Thyroid gland (tissue), 4 donors: ENCODE results near the gene CC2D2A. TPM values are rescaled to one million over a fixed set of nuclear protein-coding genes. Genes with fewer than 3 reads are reported as not detected.
"Not testable (repeated sequence)": the region's sequence is repeated elsewhere in the genome, so short reads cannot be mapped to it uniquely, and the experiment has no call there.

Experiments
- DNase-seq, 2 donors: peaks; one replicate each; pipeline ENCODE4 v3.0.0-alpha.2; 2019
- H3K27ac ChIP-seq, 3 donors: fragments of 200-600 bp; sonication (generic); 1 replicate in 2 of 3; 2 replicates in 1 of 3; pipeline ENCODE4 v1.5.1; 2016 to 2019; ENCODE audit warnings: mild to moderate bottlenecking in 1 of 3, moderate library complexity in 1 of 3
- H3K27me3 ChIP-seq: fragments of 200-600 bp; sonication (generic); one replicate; pipeline ENCODE4 v1.5.1; 2019
- H3K36me3 ChIP-seq, 2 donors: fragments of 200-600 bp; sonication (generic); one replicate each; pipeline ENCODE4 v1.5.1; 2016 to 2019
- H3K4me1 ChIP-seq, 2 donors: fragments of 200-600 bp; sonication (generic); one replicate each; pipeline ENCODE4 v1.5.1; 2017 to 2019
- H3K4me3 ChIP-seq, 3 donors: fragments of 200-600 bp; sonication (generic); replicated peaks in 1 of 3; 1 replicate in 2 of 3; 2 replicates in 1 of 3; pipeline ENCODE4 v1.5.1; 2016; ENCODE audit warnings: mild to moderate bottlenecking in 1 of 3
- H3K9me3 ChIP-seq: fragments of 200-600 bp; sonication (generic); one replicate; pipeline ENCODE4 v1.5.1; 2017
- POLR2A ChIP-seq, 2 donors: fragments of 450-650 bp; IDR thresholded peaks; one replicate each; pipeline ENCODE4 v1.6.1; 2017; ENCODE audit warnings: antibody characterized with exemption in 2 of 2, mild to moderate bottlenecking in 2 of 2, moderate library complexity in 1 of 2
- WGBS, 2 donors: methylation state at CpG; one replicate each; pipeline ENCODE4 v1.1.5; 2017; 5-methylcytosine and 5-hydroxymethylcytosine counted together
- intact Hi-C: fragments of 100-400 bp; cut with DNase I; formaldehyde crosslinking; loops from one replicate; pipeline ENCODE4 v1.15.1; 2023
- total RNA-seq, 4 donors: library from RNA; depleted of rRNA; stranded (reverse); fragments of >200 nt; gene quantifications; one replicate each; pipeline ENCODE4 v1.2.3, GENCODE V29; 2016
- TF ChIP-seq, protein P1 (sequence below), 6 experiments: fragments of 200-600 bp in 3 of 6; fragments of 450-650 bp in 3 of 6; sonication (generic) in 3 of 6; IDR thresholded peaks; one replicate each; pipeline ENCODE4 v1.5.1; 2016 to 2019; ENCODE audit warnings: antibody characterized with exemption in 6 of 6, mild to moderate bottlenecking in 2 of 6, inconsistent platforms in 1 of 6, moderate library complexity in 1 of 6

CC2D2A gene
- total RNA-seq, 4 donors from 2014 or later = 13.6 to 25.1 (median 18.7) TPM

DNA sequence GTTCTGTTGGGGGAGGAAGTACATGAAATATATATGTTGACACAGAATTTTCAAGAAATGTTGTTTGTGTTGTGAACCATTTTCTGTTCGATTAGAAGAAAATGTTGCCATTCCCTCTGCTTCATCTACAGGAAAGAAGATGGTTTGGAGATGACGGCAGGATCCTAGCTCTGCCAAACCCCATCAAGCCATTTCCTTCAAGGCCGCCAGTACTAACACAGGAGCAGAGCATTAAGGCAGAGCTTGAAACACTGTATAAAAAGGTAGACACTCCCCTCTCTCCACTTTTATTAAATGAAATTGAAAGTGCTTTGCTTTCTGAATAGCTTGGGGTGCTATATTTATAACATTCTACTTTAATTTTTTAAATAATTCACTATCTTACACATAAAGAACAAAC lies 46.8 kb downstream of the CC2D2A start:
- Histone ChIP-seq H3K4me3 (no peak overlapping the region), H3K36me3 (peaks cover 0 to 6% of the 10 kb centered on the region in 2 donors), H3K4me1 (no peaks in the 10 kb centered on the region), H3K9me3 (no peaks in the 10 kb centered on the region), H3K27ac (no peak overlapping the region), H3K27me3 (no peaks in the 10 kb centered on the region)
- 92 to 94% methylated on average over 3 of the region's 3 CpGs for WGBS, 2 donors
- DNase-seq = no peak
- TF ChIP-seq POLR2A (IDR thresholded peaks at IDR 0.05) = no peak
- TF ChIP-seq, protein P1, sequence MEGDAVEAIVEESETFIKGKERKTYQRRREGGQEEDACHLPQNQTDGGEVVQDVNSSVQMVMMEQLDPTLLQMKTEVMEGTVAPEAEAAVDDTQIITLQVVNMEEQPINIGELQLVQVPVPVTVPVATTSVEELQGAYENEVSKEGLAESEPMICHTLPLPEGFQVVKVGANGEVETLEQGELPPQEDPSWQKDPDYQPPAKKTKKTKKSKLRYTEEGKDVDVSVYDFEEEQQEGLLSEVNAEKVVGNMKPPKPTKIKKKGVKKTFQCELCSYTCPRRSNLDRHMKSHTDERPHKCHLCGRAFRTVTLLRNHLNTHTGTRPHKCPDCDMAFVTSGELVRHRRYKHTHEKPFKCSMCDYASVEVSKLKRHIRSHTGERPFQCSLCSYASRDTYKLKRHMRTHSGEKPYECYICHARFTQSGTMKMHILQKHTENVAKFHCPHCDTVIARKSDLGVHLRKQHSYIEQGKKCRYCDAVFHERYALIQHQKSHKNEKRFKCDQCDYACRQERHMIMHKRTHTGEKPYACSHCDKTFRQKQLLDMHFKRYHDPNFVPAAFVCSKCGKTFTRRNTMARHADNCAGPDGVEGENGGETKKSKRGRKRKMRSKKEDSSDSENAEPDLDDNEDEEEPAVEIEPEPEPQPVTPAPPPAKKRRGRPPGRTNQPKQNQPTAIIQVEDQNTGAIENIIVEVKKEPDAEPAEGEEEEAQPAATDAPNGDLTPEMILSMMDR (IDR thresholded peaks at IDR 0.05) = no peak
- intact Hi-C loops = no loop called here

DNA sequence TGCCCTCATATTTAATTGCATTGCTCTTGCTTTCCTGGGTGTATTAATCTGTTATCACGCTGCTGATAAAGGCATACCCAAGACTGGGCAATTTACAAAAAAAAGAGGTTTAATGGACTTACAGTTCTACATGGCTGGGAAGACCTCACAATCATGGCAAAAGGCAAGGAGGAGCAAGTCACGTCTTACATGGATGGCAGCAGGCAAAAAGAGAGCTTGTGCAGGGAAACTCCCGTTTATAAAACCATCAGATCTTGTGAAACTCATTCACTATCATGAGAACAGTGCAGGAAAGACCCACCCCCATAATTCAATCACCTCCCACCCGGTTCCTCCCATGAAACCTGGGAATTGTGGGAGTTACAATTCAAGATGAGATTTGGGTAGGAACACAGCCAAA lies 48.0 kb downstream of the CC2D2A start:
- H3K27ac ChIP-seq, H3K9me3 ChIP-seq, DNase-seq, H3K4me3 ChIP-seq, H3K4me1 ChIP-seq, H3K36me3 ChIP-seq, H3K27me3 ChIP-seq, intact Hi-C loops: not testable (repeated sequence)
- 98 to 99% methylated on average over 4 of the region's 4 CpGs for WGBS, 2 donors

DNA sequence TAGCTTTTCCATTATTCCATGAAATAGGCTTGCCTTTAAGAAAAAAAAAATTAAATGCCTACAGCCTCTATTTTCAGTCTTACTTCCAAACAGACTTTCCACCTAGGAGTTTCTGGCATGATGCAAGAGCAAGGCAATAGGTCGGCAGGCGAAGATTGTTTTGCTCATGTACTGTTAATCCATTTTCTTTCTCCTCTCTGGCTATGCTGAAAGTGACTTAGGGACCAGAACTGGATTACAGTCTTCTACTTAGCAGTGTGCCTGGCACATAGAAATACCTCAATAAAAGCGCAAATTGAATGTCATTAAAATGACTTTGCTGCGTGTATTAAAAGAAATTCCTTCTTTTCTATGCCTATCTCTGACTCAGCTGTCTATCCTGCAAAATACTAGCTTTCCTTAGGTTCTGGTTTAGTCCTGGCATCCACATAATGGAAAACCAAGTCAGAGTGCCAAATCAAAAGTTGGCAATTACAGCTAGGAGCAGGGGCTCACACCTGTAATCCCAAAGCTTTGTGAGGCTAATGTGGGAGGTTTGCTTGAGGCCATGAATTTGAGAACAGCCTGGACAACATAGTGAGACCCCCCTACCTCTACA lies 51.9 kb downstream of the CC2D2A start:
- DNase-seq = no peak
- no peaks in the 10 kb centered on the region for H3K4me1 ChIP-seq
- no peak overlapping the region for H3K4me3 ChIP-seq
- H3K9me3 ChIP-seq = no peaks in the 10 kb centered on the region
- WGBS, 2 donors = 94 to 95% methylated on average over 4 of the region's 4 CpGs
- no peaks in the 10 kb centered on the region for H3K27me3 ChIP-seq
- peaks cover 0 to 6% of the 10 kb centered on the region in 2 donors for H3K36me3 ChIP-seq
- intact Hi-C loops = no loop called here
- H3K27ac ChIP-seq = no peak overlapping the region
- TF ChIP-seq POLR2A (IDR thresholded peaks at IDR 0.05) = no peak
- TF ChIP-seq, protein P1 (IDR thresholded peaks at IDR 0.05) = no peak

DNA sequence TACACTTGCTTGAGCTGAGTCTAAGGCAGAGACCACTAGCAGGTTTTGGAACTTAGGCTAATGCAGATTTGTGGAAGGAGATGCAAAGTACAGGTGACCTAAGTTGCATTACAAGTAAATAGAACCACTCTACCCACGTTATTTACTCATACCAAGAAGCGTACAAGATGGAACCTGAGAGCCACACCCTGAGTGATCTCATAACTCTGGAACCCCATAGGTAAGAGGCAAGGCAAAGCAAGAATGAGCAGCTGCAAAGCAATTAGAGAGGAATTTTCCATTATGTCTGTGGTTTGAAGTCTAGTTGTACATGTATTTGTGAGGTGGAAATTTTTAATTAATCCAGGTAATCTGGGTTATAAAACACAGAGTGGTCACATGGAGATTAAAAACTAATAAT lies 55.4 kb downstream of the CC2D2A start:
- intact Hi-C loops = no loop called here
- Histone ChIP-seq H3K4me1 (no peaks in the 10 kb centered on the region), H3K4me3 (no peak overlapping the region), H3K9me3 (no peaks in the 10 kb centered on the region), H3K36me3 (no peaks in the 10 kb centered on the region), H3K27ac (no peak overlapping the region), H3K27me3 (no peaks in the 10 kb centered on the region)
- TF ChIP-seq, protein P1 (IDR thresholded peaks at IDR 0.05) = no peak
- TF ChIP-seq POLR2A (IDR thresholded peaks at IDR 0.05) = no peak
- no peak for DNase-seq
- WGBS, 2 donors = 94% methylated on average over 2 of the region's 2 CpGs

DNA sequence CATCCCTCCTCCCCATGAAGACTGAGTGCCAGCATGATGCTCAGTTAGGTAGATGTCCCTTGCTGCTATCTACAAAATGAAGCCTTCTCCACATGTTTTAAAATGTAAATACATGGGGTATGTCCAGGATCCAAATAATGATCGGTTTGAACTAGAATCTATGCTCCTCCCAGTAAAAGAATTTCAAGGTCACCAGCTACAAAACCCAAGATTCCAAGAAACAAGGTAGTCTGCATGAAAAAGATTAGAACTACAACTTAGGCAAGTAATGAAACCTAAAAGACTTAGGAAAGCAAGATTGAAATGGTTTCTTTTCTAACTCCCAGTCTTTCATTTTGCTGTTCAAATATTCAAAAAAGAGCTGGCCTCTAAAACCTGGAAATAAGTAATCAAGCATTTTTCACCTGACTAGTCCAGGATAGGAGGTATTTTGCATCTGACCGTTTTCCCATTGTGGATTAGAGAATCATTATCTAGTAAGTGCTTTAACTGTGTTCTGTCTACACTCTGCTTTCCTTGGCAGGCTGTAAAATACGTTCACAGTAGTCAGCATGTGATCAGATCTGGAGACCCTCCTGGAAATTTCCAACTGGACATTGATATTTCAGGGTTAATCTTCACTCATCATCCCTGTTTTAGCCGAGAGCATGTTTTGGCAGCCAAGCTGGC lies 57.4 kb downstream of the CC2D2A start:
- no peak overlapping the region for H3K4me3 ChIP-seq
- 84 to 86% methylated on average over 4 of the region's 4 CpGs for WGBS, 2 donors
- no peaks in the 10 kb centered on the region for H3K27me3 ChIP-seq
- no peak for DNase-seq
- no peaks in the 10 kb centered on the region for H3K4me1 ChIP-seq
- no peaks in the 10 kb centered on the region for H3K36me3 ChIP-seq
- no peak overlapping the region for H3K27ac ChIP-seq
- no peaks in the 10 kb centered on the region for H3K9me3 ChIP-seq
- intact Hi-C loops = no loop called here
- TF ChIP-seq, protein P1 (IDR thresholded peaks at IDR 0.05) = no peak
- no peak for TF ChIP-seq POLR2A (IDR thresholded peaks at IDR 0.05)
